Caki2 (cell line): Measurements from ENCODE around the gene ADCY10. TPM values are rescaled to one million over a fixed set of nuclear protein-coding genes. Genes with fewer than 3 reads are reported as not detected.
"Not testable (repeated sequence)": the region's sequence is repeated elsewhere in the genome, so short reads cannot be mapped to it uniquely, and the experiment has no call there.

ENCODE experiments used
- DNase-seq: peaks from one replicate; pipeline ENCODE4 v3.0.0-alpha.2; 2015; ENCODE audit warnings: low read depth
- in situ Hi-C: cut with HindIII; loops from 2 replicates; pipeline ENCODE4 v1.10.0; 2016; ENCODE audit warnings: low sequenced_read_pairs, low pct_unique_long_range_greater_than_20kb, mixed read lengths
- total RNA-seq: library from RNA; depleted of rRNA; stranded (reverse); fragments of >200 nt; shearing (Covaris generic); gene quantifications from 2 replicates; pipeline ENCODE4 v1.2.3, GENCODE V29; 2014; ENCODE audit warnings: low replicate concordance; rRNA removed

Gene ADCY10
- total RNA-seq = 0.20 TPM in 1 of 2 replicates, not detected in the other

GRCh38 chr1:167913895-167914496 lies at the start of gene ADCY10:
TSS of gene ADCY10 (minus strand) at chr1:167914134. CDS start at chr1:167905140, 8,994 bp downstream.
- no peak for DNase-seq
- in situ Hi-C loops = no loop called here

- in situ Hi-C loops = no loop called here
- no peak for DNase-seq
Measured at GRCh38 chr1:167957710-167958109, 43.8 kb upstream of the ADCY10 start.

- no peak for DNase-seq
Measured at GRCh38 chr1:167955915-167956314, 42.0 kb upstream of the ADCY10 start.

GRCh38 chr1:167950569-167950968 lies 36.6 kb upstream of the ADCY10 start:
- in situ Hi-C loops = no loop called here
- DNase-seq = no peak

More at GRCh38 chr1:167955915-167956314, 42.0 kb upstream of the ADCY10 start:
- in situ Hi-C loops = no loop called here

GRCh38 chr1:167949785-167950184 lies 35.9 kb upstream of the ADCY10 start:
- DNase-seq = no peak
- in situ Hi-C loops = no loop called here

- in situ Hi-C loops = no loop called here
Measured at GRCh38 chr1:167947733-167948132, 33.8 kb upstream of the ADCY10 start.

GRCh38 chr1:167943541-167943940 lies 29.6 kb upstream of the ADCY10 start:
- in situ Hi-C loops = no loop called here
- DNase-seq = no peak

More at GRCh38 chr1:167947733-167948132, 33.8 kb upstream of the ADCY10 start:
- DNase-seq = no peak

GRCh38 chr1:167940264-167940663 lies 26.3 kb upstream of the ADCY10 start:
- no peak for DNase-seq
- in situ Hi-C loops = no loop called here

GRCh38 chr1:167938080-167938636 lies 24.2 kb upstream of the ADCY10 start:
- DNase-seq = no peak

GRCh38 chr1:167937709-167938010 lies 23.7 kb upstream of the ADCY10 start:
- in situ Hi-C loops = no loop called here
- DNase-seq = no peak

More at GRCh38 chr1:167938080-167938636, 24.2 kb upstream of the ADCY10 start:
- in situ Hi-C loops = no loop called here

- in situ Hi-C loops = no loop called here
- peak; percentile 61 for DNase-seq
Measured at GRCh38 chr1:167936930-167937708, 23.2 kb upstream of the ADCY10 start, which contains the start of gene MPC2. TSS of gene MPC2 (minus strand) at chr1:167937072. CDS start at chr1:167935841, 1,231 bp downstream.

- peak; percentile 99 for DNase-seq
- in situ Hi-C loops = no loop called here
Measured at GRCh38 chr1:167936068-167936929, 22.4 kb upstream of the ADCY10 start, which contains the start of gene DCAF6. TSS of gene DCAF6 (plus strand) at chr1:167936683. CDS start at chr1:167936912, 229 bp downstream.

- in situ Hi-C loops = no loop called here
- peak; percentile 64 for DNase-seq
Measured at GRCh38 chr1:167935216-167936067, 21.5 kb upstream of the ADCY10 start.

- in situ Hi-C loops = no loop called here
- no peak for DNase-seq
Measured at GRCh38 chr1:167934426-167935215, 20.7 kb upstream of the ADCY10 start.

GRCh38 chr1:167933788-167934187 lies 19.9 kb upstream of the ADCY10 start:
- in situ Hi-C loops = no loop called here
- DNase-seq = no peak

GRCh38 chr1:167929725-167930124 lies 15.8 kb upstream of the ADCY10 start:
- DNase-seq = peak; percentile 48
- in situ Hi-C loops = no loop called here

GRCh38 chr1:167928919-167929318 lies 15.0 kb upstream of the ADCY10 start:
- in situ Hi-C loops = not testable (repeated sequence)
- peak; percentile 39 for DNase-seq
